HepG2 (cell line): Measurements from ENCODE around the gene HS3ST5.

Experiments
- NAIF1 ChIP-seq: sonication (generic); formaldehyde crosslinking; IDR thresholded peaks from 2 replicates; pipeline ENCODE4 v1.5.0; 2020; ENCODE audit warnings: mild to moderate bottlenecking, missing genetic modification reagents, borderline replicate concordance
- POLR2A ChIP-seq, 2 experiments: IDR thresholded peaks; 2 replicates each; pipeline ENCODE4 v1.6.1; 2011; ENCODE audit warnings: low read depth in 2 of 2, low read length in 2 of 2, mild to moderate bottlenecking in 1 of 2, moderate library complexity in 1 of 2; ENCODE audit not compliant: insufficient read depth in 1 of 2
- RELA ChIP-seq: sonication (generic); formaldehyde crosslinking; IDR thresholded peaks from 2 replicates; pipeline ENCODE4 v1.4.0; 2020; ENCODE audit warnings: missing genetic modification reagents
- REPIN1 ChIP-seq: sonication (generic); formaldehyde crosslinking; IDR thresholded peaks from 2 replicates; pipeline ENCODE4 v1.8.0; 2022; ENCODE audit warnings: missing genetic modification reagents, low read depth, mild to moderate bottlenecking, borderline replicate concordance
- SP140L ChIP-seq: sonication (generic); formaldehyde crosslinking; IDR thresholded peaks from 2 replicates; pipeline ENCODE4 v1.4.0; 2020; ENCODE audit warnings: missing genetic modification reagents, borderline replicate concordance
- ZNF468 ChIP-seq: sonication (generic); formaldehyde crosslinking; IDR thresholded peaks from 2 replicates; pipeline ENCODE4 v1.8.0; 2022; ENCODE audit warnings: mild to moderate bottlenecking, moderate library complexity, missing genetic modification reagents

DNA sequence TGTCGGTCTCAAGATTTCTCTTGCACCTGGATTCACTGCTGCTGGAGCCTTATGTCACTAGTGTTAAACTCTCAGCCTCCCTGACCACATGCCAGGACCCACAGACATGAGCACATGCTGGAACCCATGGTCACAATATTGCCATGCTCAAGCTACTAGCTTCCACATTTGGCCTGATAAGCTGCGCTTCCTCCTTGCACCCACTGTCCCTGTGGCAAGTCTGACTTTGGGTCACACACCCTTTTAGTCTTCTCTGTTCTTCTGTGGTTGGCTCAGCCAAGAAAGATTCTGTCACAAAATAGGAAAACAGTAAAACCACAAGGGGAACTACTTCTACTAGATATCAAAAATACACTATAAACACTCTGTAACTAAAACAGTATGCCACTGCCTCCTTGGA is 303.0 kb downstream of the HS3ST5 start:
- TF ChIP-seq ZNF468 (CRISPR knock-in tag) (no peak), REPIN1 (no peak), SP140L (CRISPR knock-in tag) (no peak), RELA (CRISPR knock-in tag) (no peak), POLR2A (IDR thresholded peaks at IDR 0.05; ENCODE audit: insufficient read depth in 1 of 2, low read depth in 2 of 2, low read length in 2 of 2) (no peak), NAIF1 (CRISPR knock-in tag) (no peak)
